GM12874 (cell line): Measurements from ENCODE around the gene PGR.

Experiments used
- CTCF ChIP-seq: IDR thresholded peaks from 2 replicates; pipeline ENCODE4 v1.5.1; 2011; ENCODE audit warnings: low read depth, mild to moderate bottlenecking, control low read depth, low read length, moderate library complexity; ENCODE audit not compliant: insufficient read depth

The PGR gene

GRCh38 chr11:101128571-101129202, 926 bp downstream of the PGR start:
- no peak for TF ChIP-seq CTCF

- TF ChIP-seq CTCF, result no peak
Observed at GRCh38 chr11:101127699-101128570, 1.7 kb downstream of the PGR start.

GRCh38 chr11:101127197-101127698, 2.4 kb downstream of the PGR start:
- TF ChIP-seq CTCF, result no peak

GRCh38 chr11:101126551-101127196, 2.9 kb downstream of the PGR start:
- TF ChIP-seq CTCF, result no peak

GRCh38 chr11:101115671-101116160, 13.9 kb downstream of the PGR start:
- no peak for TF ChIP-seq CTCF

GRCh38 chr11:101113540-101113939, 16.1 kb downstream of the PGR start:
- TF ChIP-seq CTCF, result no peak

GRCh38 chr11:101104716-101105115, 24.9 kb downstream of the PGR start:
- no peak for TF ChIP-seq CTCF
